NCI-H2171 treated with DMSO at 0.1 percent for 48 hours (cell line): ENCODE data around the gene ZFR.
"Not testable (repeated sequence)": the region's sequence is repeated elsewhere in the genome, so short reads cannot be mapped to it uniquely, and the experiment has no call there.

Experiments
- DNase-seq: peaks from one replicate; lab custom pipeline; 2025; lab: John Stamatoyannopoulos, UW

Gene ZFR

GRCh38 chr5:32358611-32359010 lies 85.9 kb downstream of the ZFR start:
- DNase-seq = no peak

GRCh38 chr5:32357658-32358057 lies 86.9 kb downstream of the ZFR start:
- DNase-seq = no peak

GRCh38 chr5:32355686-32356085 lies 88.9 kb downstream of the ZFR start:
- no peak for DNase-seq

GRCh38 chr5:32353420-32353819 lies 91.1 kb downstream of the ZFR start:
- no peak for DNase-seq

- DNase-seq = no peak
Observed at GRCh38 chr5:32352685-32353084, 91.9 kb downstream of the ZFR start.

GRCh38 chr5:32346869-32347268 lies 97.7 kb downstream of the ZFR start:
- DNase-seq = no peak

- no peak for DNase-seq
Observed at GRCh38 chr5:32343058-32343672, 101.4 kb downstream of the ZFR start.

GRCh38 chr5:32342656-32343055 lies 101.9 kb downstream of the ZFR start:
- peak; percentile 99 for DNase-seq

GRCh38 chr5:32339878-32340277 lies 104.7 kb downstream of the ZFR start:
- DNase-seq = no peak

GRCh38 chr5:32339198-32339597 lies 105.3 kb downstream of the ZFR start:
- peak; percentile 63 for DNase-seq

GRCh38 chr5:32332966-32333365 lies 111.6 kb downstream of the ZFR start:
- no peak for DNase-seq

- DNase-seq = no peak
Observed at GRCh38 chr5:32332361-32332760, 112.2 kb downstream of the ZFR start.

GRCh38 chr5:32331935-32332274 lies 112.6 kb downstream of the ZFR start:
- DNase-seq = no peak

GRCh38 chr5:32331217-32331934 lies 113.2 kb downstream of the ZFR start:
- DNase-seq = no peak

- DNase-seq = no peak
Observed at GRCh38 chr5:32330126-32330971, 114.2 kb downstream of the ZFR start.

GRCh38 chr5:32329395-32329834 lies 115.1 kb downstream of the ZFR start:
- DNase-seq = peak; percentile 67

GRCh38 chr5:32326216-32326772 lies 118.2 kb downstream of the ZFR start:
- no peak for DNase-seq

- no peak for DNase-seq
Observed at GRCh38 chr5:32325616-32326015, 118.9 kb downstream of the ZFR start.

- peak; percentile 100 for DNase-seq
Observed at GRCh38 chr5:32325062-32325461, 119.5 kb downstream of the ZFR start.

GRCh38 chr5:32323741-32324140 lies 120.8 kb downstream of the ZFR start:
- no peak for DNase-seq

- no peak for DNase-seq
Observed at GRCh38 chr5:32322882-32323281, 121.7 kb downstream of the ZFR start.

GRCh38 chr5:32321787-32322186 lies 122.8 kb downstream of the ZFR start:
- not testable (repeated sequence) for DNase-seq

GRCh38 chr5:32320576-32320975 lies 124.0 kb downstream of the ZFR start:
- no peak for DNase-seq
